ENCODE data around the gene DYNC2I2. TPM values are rescaled to one million over a fixed set of nuclear protein-coding genes. Genes with fewer than 3 reads are reported as not detected.

The DYNC2I2 gene
- total and polyA plus RNA-seq, 2 of the 4 experiments (the other 2 are of a cell fraction): 33.7 to 37.1 TPM

DNA sequence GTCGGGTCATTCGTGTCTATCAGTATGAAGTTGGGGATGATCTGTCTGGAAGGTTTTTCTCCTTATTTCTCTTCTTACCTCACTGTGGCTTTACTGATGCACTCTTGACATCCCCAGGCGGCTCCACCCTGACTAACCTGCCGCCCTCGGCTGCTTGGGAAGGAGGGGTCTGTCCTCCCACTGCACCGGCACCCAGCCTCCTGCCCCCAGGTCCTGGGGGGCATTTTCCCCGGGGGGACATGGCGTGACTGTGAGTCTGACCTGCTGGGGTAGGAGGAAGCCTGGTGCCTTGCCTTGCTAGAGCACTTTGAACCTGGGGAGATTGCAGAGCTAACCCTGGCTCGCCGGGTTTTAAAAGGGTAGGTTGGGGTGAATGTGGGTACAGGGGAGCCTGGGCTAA, 27.5 kb downstream of the DYNC2I2 start:
- DNase-seq (no peak), ATAC-seq (ENCODE audit: low read depth) (no peak)
- Histone ChIP-seq H3K18ac (ENCODE audit: low read depth, low read length) (no peak overlapping the region), H3K79me1 (ENCODE audit: low read depth in 1 of 2, low read length in 2 of 2) (peaks cover 3 to 24% of the 10 kb centered on the region in 2 experiments; a peak in 2 of 4 replicates), H3K4me3 (ENCODE audit: insufficient read depth, low read depth, low read length) (no peak overlapping the region), H3K56ac (ENCODE audit: extremely low read depth, insufficient read depth, low read length) (no peak overlapping the region), H3K23ac (ENCODE audit: low read depth, low read length) (no peak overlapping the region), H3K4ac (ENCODE audit: low read depth, low read length) (no peak overlapping the region), H2AK5ac (ENCODE audit: low read depth, low read length) (no peak overlapping the region), H2BK20ac (ENCODE audit: low read depth, low read length) (no peak overlapping the region), H3K4me2 (ENCODE audit: low read depth, low read length) (no peak overlapping the region), H3K36me3 (ENCODE audit: control insufficient read depth, insufficient read depth, low read length) (peaks cover 91% of the 10 kb centered on the region), H3K9me1 (ENCODE audit: insufficient read depth, low read length) (no peaks in the 10 kb centered on the region), H3K9ac (ENCODE audit: low read depth, low read length) (no peak overlapping the region), H3K9me3 (ENCODE audit: control insufficient read depth, insufficient read depth, low read length) (no peaks in the 10 kb centered on the region), H2AK9ac (replicated peaks; ENCODE audit: low read depth, low read length, poor library complexity) (no peak overlapping the region), H3K27ac (ENCODE audit: insufficient read depth, low read length) (no peak overlapping the region), H4K5ac (ENCODE audit: low read depth, low read length) (no peak overlapping the region), H4K8ac (ENCODE audit: low read depth in 2 of 2, low read length in 2 of 2) (no peak overlapping the region), H4K91ac (ENCODE audit: insufficient read depth, low read depth, low read length) (no peak overlapping the region), H3K27me3 (ENCODE audit: control insufficient read depth, insufficient read depth, low read length) (no peaks in the 10 kb centered on the region), H4K20me1 (ENCODE audit: insufficient read depth, low read length) (0 out of 2 replicates have a peak, but pooled peaks cover under 1% of the 10 kb centered on the region), H2BK5ac (ENCODE audit: low read depth, low read length, poor library complexity, severe bottlenecking) (no peak overlapping the region), H2BK120ac (ENCODE audit: low read depth, low read length) (no peak overlapping the region), H3K14ac (replicated peaks; ENCODE audit: low read depth, low read length) (no peak overlapping the region), H3K4me1 (ENCODE audit: control insufficient read depth, insufficient read depth, low read length) (no peaks in the 10 kb centered on the region), H2BK15ac (ENCODE audit: low read depth, low read length) (no peak overlapping the region), H2AFZ (replicated peaks; ENCODE audit: low read length, poor library complexity) (no peak overlapping the region)
- intact Hi-C loops (cut with micrococcal nuclease): no loop called here
- no CpG with 5 or more reads among the region's 10 CpGs for WGBS, 2 experiments (ENCODE audit: extremely low coverage in 2 of 2, insufficient read length in 1 of 2)
- POLR2A ChIA-PET (ENCODE audit: unreplicated experiment): interaction anchor here (0.5 kb wide), 1 partner anchor 16 kb away, joined by 10 read pairs; no protein-coding TSS in a partner anchor
- no peak for TF ChIP-seq RFX5 (IDR thresholded peaks at IDR 0.05; ENCODE audit: low read depth, low read length)
- TF ChIP-seq, protein P1, sequence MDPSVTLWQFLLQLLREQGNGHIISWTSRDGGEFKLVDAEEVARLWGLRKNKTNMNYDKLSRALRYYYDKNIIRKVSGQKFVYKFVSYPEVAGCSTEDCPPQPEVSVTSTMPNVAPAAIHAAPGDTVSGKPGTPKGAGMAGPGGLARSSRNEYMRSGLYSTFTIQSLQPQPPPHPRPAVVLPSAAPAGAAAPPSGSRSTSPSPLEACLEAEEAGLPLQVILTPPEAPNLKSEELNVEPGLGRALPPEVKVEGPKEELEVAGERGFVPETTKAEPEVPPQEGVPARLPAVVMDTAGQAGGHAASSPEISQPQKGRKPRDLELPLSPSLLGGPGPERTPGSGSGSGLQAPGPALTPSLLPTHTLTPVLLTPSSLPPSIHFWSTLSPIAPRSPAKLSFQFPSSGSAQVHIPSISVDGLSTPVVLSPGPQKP (IDR thresholded peaks at IDR 0.05; ENCODE audit: borderline replicate concordance, low read depth, low read length): no peak
- no peak for TF ChIP-seq BHLHE40 (IDR thresholded peaks at IDR 0.05; ENCODE audit: low read depth, low read length)
- no peak for TF ChIP-seq MXI1 (IDR thresholded peaks at IDR 0.05; ENCODE audit: borderline replicate concordance, low read depth, low read length)
- TF ChIP-seq POLR2A (IDR thresholded peaks at IDR 0.05; ENCODE audit: low read depth, low read length): no peak
- no peak for TF ChIP-seq SMC3 (IDR thresholded peaks at IDR 0.05; ENCODE audit: low read depth, low read length)
- TF ChIP-seq, protein P2, sequence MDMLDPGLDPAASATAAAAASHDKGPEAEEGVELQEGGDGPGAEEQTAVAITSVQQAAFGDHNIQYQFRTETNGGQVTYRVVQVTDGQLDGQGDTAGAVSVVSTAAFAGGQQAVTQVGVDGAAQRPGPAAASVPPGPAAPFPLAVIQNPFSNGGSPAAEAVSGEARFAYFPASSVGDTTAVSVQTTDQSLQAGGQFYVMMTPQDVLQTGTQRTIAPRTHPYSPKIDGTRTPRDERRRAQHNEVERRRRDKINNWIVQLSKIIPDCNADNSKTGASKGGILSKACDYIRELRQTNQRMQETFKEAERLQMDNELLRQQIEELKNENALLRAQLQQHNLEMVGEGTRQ (IDR thresholded peaks at IDR 0.05; ENCODE audit: low read depth, low read length): no peak
- TF ChIP-seq NFE2L2 (IDR thresholded peaks at IDR 0.05; ENCODE audit: low read depth, low read length): no peak
- TF ChIP-seq FOS (IDR thresholded peaks at IDR 0.05; ENCODE audit: low read depth, low read length): no peak
- TF ChIP-seq RAD21 (IDR thresholded peaks at IDR 0.05; ENCODE audit: low read length): no peak
- no peak for TF ChIP-seq CEBPB (IDR thresholded peaks at IDR 0.05; ENCODE audit: low read depth, low read length)
- TF ChIP-seq, protein P3, sequence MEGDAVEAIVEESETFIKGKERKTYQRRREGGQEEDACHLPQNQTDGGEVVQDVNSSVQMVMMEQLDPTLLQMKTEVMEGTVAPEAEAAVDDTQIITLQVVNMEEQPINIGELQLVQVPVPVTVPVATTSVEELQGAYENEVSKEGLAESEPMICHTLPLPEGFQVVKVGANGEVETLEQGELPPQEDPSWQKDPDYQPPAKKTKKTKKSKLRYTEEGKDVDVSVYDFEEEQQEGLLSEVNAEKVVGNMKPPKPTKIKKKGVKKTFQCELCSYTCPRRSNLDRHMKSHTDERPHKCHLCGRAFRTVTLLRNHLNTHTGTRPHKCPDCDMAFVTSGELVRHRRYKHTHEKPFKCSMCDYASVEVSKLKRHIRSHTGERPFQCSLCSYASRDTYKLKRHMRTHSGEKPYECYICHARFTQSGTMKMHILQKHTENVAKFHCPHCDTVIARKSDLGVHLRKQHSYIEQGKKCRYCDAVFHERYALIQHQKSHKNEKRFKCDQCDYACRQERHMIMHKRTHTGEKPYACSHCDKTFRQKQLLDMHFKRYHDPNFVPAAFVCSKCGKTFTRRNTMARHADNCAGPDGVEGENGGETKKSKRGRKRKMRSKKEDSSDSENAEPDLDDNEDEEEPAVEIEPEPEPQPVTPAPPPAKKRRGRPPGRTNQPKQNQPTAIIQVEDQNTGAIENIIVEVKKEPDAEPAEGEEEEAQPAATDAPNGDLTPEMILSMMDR (conservative IDR thresholded peaks at IDR 0.05; ENCODE audit: low read depth, low read length): no peak
- TF ChIP-seq MAFK (IDR thresholded peaks at IDR 0.05; ENCODE audit: low read depth, low read length): no peak
- no peak for TF ChIP-seq CHD1 (IDR thresholded peaks at IDR 0.05; ENCODE audit: low read depth, low read length)
- TF ChIP-seq MAZ (IDR thresholded peaks at IDR 0.05; ENCODE audit: borderline replicate concordance, low read depth, low read length): no peak
- TF ChIP-seq RCOR1 (IDR thresholded peaks at IDR 0.05; ENCODE audit: insufficient replicate concordance, low read length): no peak
- BruUV-seq (replicated peaks): no TSS peak
- in situ Hi-C loops (cut with MboI; ENCODE audit: low sequenced_read_pairs): no loop called here
- CTCF ChIA-PET: no interaction called here
- dilution Hi-C loops (cut with HindIII; ENCODE audit: low sequenced_read_pairs, unreplicated experiment): no loop called here
